Measurements from ENCODE around the gene NOP9.

NOP9 gene

DNA sequence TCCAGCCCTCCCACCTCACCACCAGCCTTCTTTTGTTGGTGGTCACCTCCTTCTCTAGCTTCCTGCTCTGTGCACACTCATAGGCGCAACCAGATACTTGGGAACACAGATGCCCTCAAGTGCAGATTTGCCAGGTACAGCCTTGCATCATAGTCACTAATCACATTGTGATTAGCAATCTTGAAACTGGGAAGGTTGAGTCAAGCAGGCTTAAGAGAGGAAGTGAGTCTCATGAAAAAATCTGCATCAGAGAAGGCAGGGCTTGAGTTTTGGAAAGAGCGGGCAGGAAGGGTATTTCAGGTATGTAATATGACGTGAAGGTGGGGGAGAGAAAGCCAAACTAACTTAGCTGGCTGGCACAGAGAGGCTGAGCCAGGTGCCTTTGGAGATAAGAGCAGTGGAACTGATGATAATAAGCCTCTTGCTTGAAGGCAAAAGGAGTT, 25.5 kb upstream of the NOP9 start:
- Histone ChIP-seq H3K4me1 (ENCODE audit: control insufficient read depth in 1 of 2, insufficient read depth in 2 of 2, low read length in 2 of 2) (peaks cover 4 to 10% of the 10 kb centered on the region in 2 donors), H3K4me3 (ENCODE audit: low read depth in 1 of 2, low read length in 2 of 2) (no peak overlapping the region), H3K9me3 (ENCODE audit: control insufficient read depth in 1 of 2, low read length in 2 of 2) (no peaks in the 10 kb centered on the region), H3K27ac (ENCODE audit: low read length) (no peak overlapping the region), H3K27me3 (ENCODE audit: low read depth, low read length) (no peaks in the 10 kb centered on the region), H3K36me3 (ENCODE audit: control insufficient read depth in 1 of 2, insufficient read depth in 2 of 2, low read length in 2 of 2) (peaks cover 5 to 7% of the 10 kb centered on the region in 2 donors)

DNA sequence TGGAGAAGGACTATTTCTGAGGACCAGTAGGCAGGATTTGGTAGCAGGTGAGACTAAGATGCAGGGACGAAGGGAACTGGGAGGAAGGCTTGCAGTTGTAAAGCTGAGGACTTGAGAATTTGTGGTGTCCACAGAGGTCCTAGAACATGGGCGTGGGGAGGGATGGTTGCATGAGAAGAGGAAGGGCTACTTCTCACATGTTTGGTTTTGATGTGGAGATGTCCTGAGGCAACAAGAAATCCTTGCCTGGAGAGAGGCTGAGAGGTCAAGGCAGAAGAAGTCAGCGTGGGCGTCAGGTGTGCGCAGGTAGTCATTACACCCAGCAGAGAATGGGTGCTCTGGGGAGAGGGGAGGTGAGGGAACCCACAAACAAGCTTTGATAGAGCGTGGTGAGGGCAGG, 22.6 kb upstream of the NOP9 start:
- Histone ChIP-seq H3K27me3 (ENCODE audit: low read depth, low read length) (no peaks in the 10 kb centered on the region), H3K4me3 (ENCODE audit: low read depth in 1 of 2, low read length in 2 of 2) (no peak overlapping the region)

DNA sequence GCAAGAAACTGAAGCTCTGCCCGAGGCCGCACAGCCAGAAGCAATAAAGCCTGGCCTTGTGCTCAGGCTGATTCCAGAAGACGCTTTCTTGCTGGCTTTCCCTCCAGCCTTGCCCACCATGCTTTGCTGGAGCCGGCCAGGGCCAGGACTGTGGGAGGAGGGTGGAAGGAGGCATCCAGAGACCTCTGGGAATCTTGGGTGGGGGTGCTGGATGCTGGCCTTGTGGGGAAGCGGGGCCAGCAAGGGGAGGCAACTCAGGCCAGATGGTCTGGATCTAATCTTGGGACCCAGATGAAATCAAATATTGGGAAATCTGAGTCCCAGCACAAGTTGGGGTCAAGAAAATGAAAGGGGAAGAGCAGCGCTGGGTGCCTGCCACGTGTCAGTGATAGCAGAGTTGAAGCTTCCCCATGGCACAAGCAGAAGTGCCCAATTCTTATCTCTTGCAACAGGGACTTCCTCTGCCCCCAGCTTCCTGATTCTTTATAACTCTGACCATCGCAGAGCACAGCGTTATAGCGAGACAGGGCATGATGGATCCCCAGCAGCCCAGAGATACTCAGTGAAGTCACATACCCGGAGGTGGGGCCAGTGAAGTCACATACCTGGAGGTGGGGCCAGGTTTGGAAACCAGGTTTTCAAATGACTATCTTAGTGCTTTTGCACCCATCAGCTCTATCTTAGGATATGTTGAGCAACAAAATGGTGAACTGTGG, 21.9 kb upstream of the NOP9 start:
- Histone ChIP-seq H3K36me3 (ENCODE audit: control insufficient read depth in 1 of 2, insufficient read depth in 2 of 2, low read length in 2 of 2) (no peaks in the 10 kb centered on the region), H3K4me1 (ENCODE audit: control insufficient read depth in 1 of 2, insufficient read depth in 2 of 2, low read length in 2 of 2) (no peaks in the 10 kb centered on the region), H3K9me3 (ENCODE audit: control insufficient read depth in 1 of 2, low read length in 2 of 2) (no peaks in the 10 kb centered on the region), H3K27ac (ENCODE audit: low read length) (no peak overlapping the region), H3K4me3 (ENCODE audit: low read depth in 1 of 2, low read length in 2 of 2) (no peak overlapping the region), H3K27me3 (ENCODE audit: low read depth, low read length) (no peaks in the 10 kb centered on the region)

More for the DNA sequence above, 22.6 kb upstream of the NOP9 start:
- Histone ChIP-seq H3K9me3 (ENCODE audit: control insufficient read depth in 1 of 2, low read length in 2 of 2) (no peaks in the 10 kb centered on the region), H3K4me1 (ENCODE audit: control insufficient read depth in 1 of 2, insufficient read depth in 2 of 2, low read length in 2 of 2) (peaks cover under 1 to 2% of the 10 kb centered on the region in 2 donors), H3K36me3 (ENCODE audit: control insufficient read depth in 1 of 2, insufficient read depth in 2 of 2, low read length in 2 of 2) (no peaks in the 10 kb centered on the region), H3K27ac (ENCODE audit: low read length) (no peak overlapping the region)

DNA sequence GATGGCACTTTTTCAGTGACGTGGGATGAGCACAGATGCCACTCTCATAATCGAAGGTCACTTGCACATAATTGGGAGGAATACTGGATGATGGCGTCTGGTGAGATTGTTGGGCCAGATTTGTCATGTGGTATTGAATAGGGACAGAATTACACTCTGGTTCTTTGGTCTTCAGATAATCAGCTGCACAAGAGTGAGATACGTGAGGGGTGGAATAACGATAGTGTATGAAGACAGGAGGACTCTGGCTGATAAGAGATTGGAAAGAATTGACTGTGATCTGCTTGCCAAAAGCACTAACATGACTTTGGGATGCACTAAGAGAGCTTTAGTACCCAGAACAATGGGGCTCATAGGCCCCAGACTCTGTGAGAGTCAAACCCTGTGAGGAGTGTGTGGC, 21.2 kb upstream of the NOP9 start:
- Histone ChIP-seq H3K27ac (ENCODE audit: low read length) (no peak overlapping the region), H3K9me3 (ENCODE audit: control insufficient read depth in 1 of 2, low read length in 2 of 2) (no peaks in the 10 kb centered on the region), H3K4me3 (ENCODE audit: low read depth in 1 of 2, low read length in 2 of 2) (no peak overlapping the region), H3K4me1 (ENCODE audit: control insufficient read depth in 1 of 2, insufficient read depth in 2 of 2, low read length in 2 of 2) (no peaks in the 10 kb centered on the region), H3K36me3 (ENCODE audit: control insufficient read depth in 1 of 2, insufficient read depth in 2 of 2, low read length in 2 of 2) (no peaks in the 10 kb centered on the region), H3K27me3 (ENCODE audit: low read depth, low read length) (no peaks in the 10 kb centered on the region)

DNA sequence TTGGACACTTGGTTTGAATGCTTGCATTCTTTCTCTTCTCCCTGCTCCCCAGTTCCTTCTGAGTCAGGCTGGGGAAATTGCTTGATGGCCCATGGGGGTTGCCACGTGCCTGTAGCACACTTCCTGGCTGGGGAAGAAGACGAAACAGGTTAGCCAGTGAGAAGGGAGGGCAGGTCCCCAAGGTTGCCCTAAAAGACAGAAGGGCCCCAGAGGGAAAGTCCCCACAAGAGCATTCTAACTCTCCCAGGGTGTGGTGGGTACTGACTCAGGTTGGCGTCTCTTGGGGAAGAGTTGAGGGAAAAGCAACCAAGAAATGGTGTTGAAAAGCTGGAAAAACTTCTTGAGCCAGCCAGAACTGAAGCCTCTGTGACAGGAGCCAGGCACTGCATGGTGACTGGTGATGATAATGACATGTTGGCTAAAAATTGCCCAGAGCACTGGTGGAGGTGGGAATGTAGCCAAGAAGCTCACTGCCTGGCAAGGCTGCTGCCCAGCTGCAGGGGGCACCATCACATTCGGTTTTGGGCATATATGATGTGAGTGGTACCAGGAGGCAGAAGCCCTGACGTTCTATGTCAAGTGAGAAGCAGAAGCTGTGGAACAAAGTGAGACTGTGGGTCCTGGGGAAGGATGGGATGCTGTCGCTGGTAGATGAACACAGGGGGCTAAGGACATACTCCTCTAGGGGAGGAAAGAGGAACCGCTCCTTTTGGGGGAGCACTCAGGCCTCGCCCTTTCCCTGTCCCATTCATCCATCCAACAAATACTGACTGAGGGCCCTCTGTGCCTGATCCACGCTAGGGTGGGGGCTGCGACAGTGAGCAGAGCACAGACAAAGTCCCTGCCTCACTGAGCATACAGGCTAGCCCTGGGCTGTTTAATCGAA, 20.1 kb upstream of the NOP9 start:
- Histone ChIP-seq H3K4me3 (ENCODE audit: low read depth in 1 of 2, low read length in 2 of 2) (no peak overlapping the region), H3K27me3 (ENCODE audit: low read depth, low read length) (no peaks in the 10 kb centered on the region), H3K4me1 (ENCODE audit: control insufficient read depth in 1 of 2, insufficient read depth in 2 of 2, low read length in 2 of 2) (no peaks in the 10 kb centered on the region), H3K27ac (ENCODE audit: low read length) (no peak overlapping the region), H3K36me3 (ENCODE audit: control insufficient read depth in 1 of 2, insufficient read depth in 2 of 2, low read length in 2 of 2) (no peaks in the 10 kb centered on the region), H3K9me3 (ENCODE audit: control insufficient read depth in 1 of 2, low read length in 2 of 2) (no peaks in the 10 kb centered on the region)

DNA sequence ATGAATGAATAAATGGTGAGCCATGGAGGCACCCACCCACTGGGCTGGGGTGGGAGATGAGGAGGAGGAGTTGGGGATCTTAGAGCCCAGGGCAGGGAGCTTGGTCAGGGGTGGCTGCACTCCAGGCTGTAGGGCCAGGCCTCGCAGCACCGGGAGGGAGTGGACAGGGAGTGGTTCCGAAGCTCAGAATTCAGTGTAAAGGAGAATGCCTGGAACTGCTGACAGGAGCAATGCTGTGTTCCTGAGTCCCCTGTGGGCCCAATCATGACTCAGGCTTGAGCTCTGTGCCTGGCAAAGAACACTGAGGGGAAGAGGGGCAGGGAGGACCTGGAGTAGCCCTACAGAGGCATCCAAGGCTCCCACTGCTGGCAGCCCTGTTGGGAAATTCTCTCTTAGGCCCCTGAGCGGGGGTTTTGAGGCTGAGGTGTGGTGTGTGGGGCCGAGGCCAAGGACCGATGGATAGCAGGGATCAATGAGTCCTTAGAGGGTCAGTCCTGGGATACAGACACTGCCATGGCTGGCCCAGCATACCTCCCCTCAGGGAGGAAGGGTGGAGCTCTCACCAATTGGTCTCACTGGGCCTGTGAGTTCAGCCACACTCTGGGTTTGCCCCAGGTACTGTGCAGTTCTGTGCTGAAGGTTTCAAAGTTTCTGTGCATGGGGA, 18.7 kb upstream of the NOP9 start:
- no peaks in the 10 kb centered on the region for H3K4me1 ChIP-seq (ENCODE audit: control insufficient read depth in 1 of 2, insufficient read depth in 2 of 2, low read length in 2 of 2)
- no peaks in the 10 kb centered on the region for H3K27me3 ChIP-seq (ENCODE audit: low read depth, low read length)
- no peaks in the 10 kb centered on the region for H3K9me3 ChIP-seq (ENCODE audit: control insufficient read depth in 1 of 2, low read length in 2 of 2)
- H3K36me3 ChIP-seq (ENCODE audit: control insufficient read depth in 1 of 2, insufficient read depth in 2 of 2, low read length in 2 of 2) = no peaks in the 10 kb centered on the region
- no peak overlapping the region for H3K27ac ChIP-seq (ENCODE audit: low read length)
- H3K4me3 ChIP-seq (ENCODE audit: low read depth in 1 of 2, low read length in 2 of 2) = no peak overlapping the region

DNA sequence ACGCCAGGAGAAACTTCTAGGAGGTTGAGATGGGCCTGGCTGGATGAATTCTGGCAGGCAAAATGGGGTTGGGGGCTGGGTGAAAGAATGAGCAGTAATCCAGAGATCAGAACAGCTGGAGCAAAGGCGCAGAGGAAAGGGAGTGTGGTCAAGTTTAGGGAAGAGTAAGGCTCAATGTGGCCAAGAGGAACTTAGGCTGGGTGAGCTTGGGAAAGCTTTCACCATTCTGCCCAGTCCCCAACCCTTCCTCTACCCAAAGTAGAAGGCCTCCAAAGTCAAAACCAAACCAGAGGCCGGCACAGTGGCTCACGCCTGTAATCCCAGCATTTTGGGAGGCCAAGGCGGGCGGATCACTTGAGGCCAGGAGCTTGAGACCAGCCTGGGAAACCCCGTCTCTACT, 18.0 kb upstream of the NOP9 start:
- Histone ChIP-seq H3K9me3 (ENCODE audit: control insufficient read depth in 1 of 2, low read length in 2 of 2) (no peaks in the 10 kb centered on the region), H3K4me3 (ENCODE audit: low read depth in 1 of 2, low read length in 2 of 2) (no peak overlapping the region), H3K4me1 (ENCODE audit: control insufficient read depth in 1 of 2, insufficient read depth in 2 of 2, low read length in 2 of 2) (no peaks in the 10 kb centered on the region), H3K36me3 (ENCODE audit: control insufficient read depth in 1 of 2, insufficient read depth in 2 of 2, low read length in 2 of 2) (no peaks in the 10 kb centered on the region), H3K27ac (ENCODE audit: low read length) (no peak overlapping the region), H3K27me3 (ENCODE audit: low read depth, low read length) (no peaks in the 10 kb centered on the region)

DNA sequence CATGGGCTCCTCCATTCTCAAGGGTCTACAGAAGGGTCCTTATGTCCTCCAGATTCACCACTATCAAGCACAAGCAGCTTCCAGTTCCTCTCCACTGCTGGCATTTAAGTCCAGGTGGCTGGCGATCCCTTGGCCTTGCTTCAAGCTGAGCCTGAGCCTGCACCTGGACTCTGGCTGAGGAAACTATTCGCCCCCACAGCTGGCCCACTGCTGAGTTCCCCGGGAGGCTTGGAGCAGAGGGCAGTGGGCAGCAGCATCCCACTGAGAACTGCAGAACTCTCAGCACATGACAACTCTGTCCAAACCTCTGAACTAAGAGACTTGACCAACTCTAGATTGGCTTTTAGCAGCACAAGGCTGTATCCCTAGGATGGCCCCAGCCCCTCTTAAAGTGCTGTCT, 16.9 kb upstream of the NOP9 start:
- no peaks in the 10 kb centered on the region for H3K27me3 ChIP-seq (ENCODE audit: low read depth, low read length)
- H3K27ac ChIP-seq (ENCODE audit: low read length) = no peak overlapping the region
- H3K4me3 ChIP-seq (ENCODE audit: low read depth in 1 of 2, low read length in 2 of 2) = no peak overlapping the region
- H3K36me3 ChIP-seq (ENCODE audit: control insufficient read depth in 1 of 2, insufficient read depth in 2 of 2, low read length in 2 of 2) = no peaks in the 10 kb centered on the region
- H3K4me1 ChIP-seq (ENCODE audit: control insufficient read depth in 1 of 2, insufficient read depth in 2 of 2, low read length in 2 of 2) = no peaks in the 10 kb centered on the region
- H3K9me3 ChIP-seq (ENCODE audit: control insufficient read depth in 1 of 2, low read length in 2 of 2) = no peaks in the 10 kb centered on the region

DNA sequence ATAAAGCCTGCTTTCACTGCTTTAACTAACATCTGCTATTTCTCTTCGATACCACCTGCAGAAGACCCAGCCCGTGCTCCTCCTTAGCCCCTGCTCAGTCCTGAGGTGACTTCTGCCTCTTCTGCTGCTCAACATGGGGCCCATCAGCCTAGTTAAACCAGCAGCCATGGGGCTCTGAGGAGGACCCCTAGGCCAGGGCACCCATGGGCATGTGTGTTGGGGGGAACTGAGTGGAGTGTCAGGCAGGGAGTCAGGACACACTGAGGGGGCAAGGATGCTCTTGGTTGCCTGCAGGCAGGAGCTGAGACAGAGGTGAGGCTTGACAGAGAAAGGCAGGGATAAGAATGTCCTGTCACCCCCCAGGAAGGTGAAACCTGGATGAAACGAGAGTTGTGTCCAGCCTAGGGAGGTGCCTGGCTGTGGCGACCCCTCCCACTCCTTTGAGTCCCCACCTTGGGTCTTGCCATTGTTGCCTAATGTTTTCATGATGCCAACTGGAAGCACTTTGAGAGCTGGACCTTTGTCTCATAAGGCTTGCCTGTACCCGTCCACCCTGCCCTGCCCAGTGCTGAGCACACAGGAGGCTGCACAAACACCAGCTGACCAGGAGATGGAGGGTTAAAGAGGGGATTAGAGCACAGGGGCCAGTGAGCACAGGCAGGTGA, 15.7 kb upstream of the NOP9 start:
- Histone ChIP-seq H3K4me3 (ENCODE audit: low read depth in 1 of 2, low read length in 2 of 2) (no peak overlapping the region), H3K27ac (ENCODE audit: low read length) (no peak overlapping the region), H3K27me3 (ENCODE audit: low read depth, low read length) (no peaks in the 10 kb centered on the region), H3K9me3 (ENCODE audit: control insufficient read depth in 1 of 2, low read length in 2 of 2) (no peaks in the 10 kb centered on the region), H3K36me3 (ENCODE audit: control insufficient read depth in 1 of 2, insufficient read depth in 2 of 2, low read length in 2 of 2) (no peaks in the 10 kb centered on the region), H3K4me1 (ENCODE audit: control insufficient read depth in 1 of 2, insufficient read depth in 2 of 2, low read length in 2 of 2) (no peaks in the 10 kb centered on the region)

DNA sequence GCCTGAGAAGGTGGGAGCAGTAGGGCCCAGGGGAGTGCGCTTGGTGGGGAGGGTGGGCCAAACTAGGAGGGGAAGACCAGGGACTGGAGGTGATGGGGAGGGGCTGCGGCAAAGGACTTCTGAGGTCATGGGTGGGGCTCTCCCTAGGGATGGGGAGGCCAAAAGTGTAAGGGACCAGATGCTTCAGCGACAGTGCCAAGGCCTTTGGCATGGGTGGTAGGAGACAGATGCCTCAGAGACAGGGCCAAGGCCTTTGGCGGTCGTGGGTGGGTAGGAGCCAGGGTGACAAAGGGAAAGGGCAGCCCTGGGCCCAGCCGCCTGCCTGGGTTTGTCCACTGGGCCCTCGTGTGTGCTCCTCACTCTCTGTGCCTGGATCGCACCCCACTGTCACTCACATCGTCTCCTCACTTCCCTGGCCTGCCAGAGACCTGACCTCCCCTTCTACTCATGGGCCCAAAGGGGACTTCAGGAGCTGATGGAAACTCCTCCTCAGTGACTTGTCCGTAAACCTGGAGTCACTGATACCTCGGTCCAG, 15.1 kb upstream of the NOP9 start:
- H3K27ac ChIP-seq (ENCODE audit: low read length) = no peak overlapping the region
- no peaks in the 10 kb centered on the region for H3K9me3 ChIP-seq (ENCODE audit: control insufficient read depth in 1 of 2, low read length in 2 of 2)
- peaks cover 4% of the 10 kb centered on the region in 2 donors for H3K36me3 ChIP-seq (ENCODE audit: control insufficient read depth in 1 of 2, insufficient read depth in 2 of 2, low read length in 2 of 2)
- H3K4me1 ChIP-seq (ENCODE audit: control insufficient read depth in 1 of 2, insufficient read depth in 2 of 2, low read length in 2 of 2) = no peaks in the 10 kb centered on the region
- H3K4me3 ChIP-seq (ENCODE audit: low read depth in 1 of 2, low read length in 2 of 2) = no peak overlapping the region
- no peaks in the 10 kb centered on the region for H3K27me3 ChIP-seq (ENCODE audit: low read depth, low read length)

DNA sequence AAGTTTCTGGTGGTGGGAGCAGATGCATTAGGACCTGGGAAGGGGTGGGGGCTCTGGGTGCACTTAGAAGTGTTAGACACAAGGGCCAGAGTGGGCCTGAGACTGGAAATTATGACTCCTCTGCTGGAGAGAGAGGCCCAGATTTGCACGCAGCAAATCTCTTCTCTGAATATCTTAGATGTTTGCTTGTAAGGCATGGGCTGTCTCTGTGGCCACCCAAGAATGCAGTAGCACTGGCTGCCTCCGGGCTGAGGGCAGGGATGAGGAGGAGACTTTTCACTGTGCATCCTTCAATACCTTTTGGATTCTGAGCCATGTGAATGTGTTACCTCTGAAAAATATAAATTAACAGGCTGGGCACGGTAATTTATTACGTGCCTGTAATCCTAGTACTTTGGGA, 14.3 kb upstream of the NOP9 start:
- H3K27me3 ChIP-seq (ENCODE audit: low read depth, low read length) = no peaks in the 10 kb centered on the region

More for the DNA sequence above, 14.3 kb upstream of the NOP9 start:
- Histone ChIP-seq H3K27ac (ENCODE audit: low read length) (no peak overlapping the region), H3K9me3 (ENCODE audit: control insufficient read depth in 1 of 2, low read length in 2 of 2) (no peaks in the 10 kb centered on the region), H3K36me3 (ENCODE audit: control insufficient read depth in 1 of 2, insufficient read depth in 2 of 2, low read length in 2 of 2) (peaks cover 11% of the 10 kb centered on the region in 2 donors), H3K4me3 (ENCODE audit: low read depth in 1 of 2, low read length in 2 of 2) (no peak overlapping the region), H3K4me1 (ENCODE audit: control insufficient read depth in 1 of 2, insufficient read depth in 2 of 2, low read length in 2 of 2) (no peaks in the 10 kb centered on the region)

Data from muscle layer of duodenum (tissue), 2 donors.